ENCODE measurements around the gene PRDM9.

The PRDM9 gene

GRCh38 chr5:23528677-23529076 lies 21.3 kb downstream of the PRDM9 start:
- H3K27ac ChIP-seq, result no peak overlapping the region
- peaks cover 7% of the 10 kb centered on the region for H3K4me1 ChIP-seq (ENCODE audit: low read depth, poor library complexity, severe bottlenecking)
- no peak for TF ChIP-seq CTCF (conservative IDR thresholded peaks at IDR 0.05; ENCODE audit: low read depth, low read length)
- H4K20me1 ChIP-seq (ENCODE audit: insufficient read depth), result no peaks in the 10 kb centered on the region
- H3K4me3 ChIP-seq (IDR thresholded peaks at IDR 0.05; ENCODE audit: insufficient read depth, low read depth, low read length), result no peak overlapping the region
- no peak overlapping the region; the same call in 1 of the 2 replicates for H2AFZ ChIP-seq (ENCODE audit: low read depth)
- no peaks in the 10 kb centered on the region for H3K79me2 ChIP-seq (ENCODE audit: insufficient read depth, low read depth)
- no peak overlapping the region for H3K4me2 ChIP-seq
- no peak overlapping the region for H3K9ac ChIP-seq
- H3K27me3 ChIP-seq (ENCODE audit: insufficient read depth, low read depth), result no peaks in the 10 kb centered on the region
- H3K36me3 ChIP-seq (ENCODE audit: insufficient read depth), result no peaks in the 10 kb centered on the region

GRCh38 chr5:23530571-23530970 lies 23.2 kb downstream of the PRDM9 start:
- no peak overlapping the region for H3K27ac ChIP-seq
- no peak overlapping the region for H2AFZ ChIP-seq (ENCODE audit: low read depth)
- H3K4me1 ChIP-seq (ENCODE audit: low read depth, poor library complexity, severe bottlenecking), result peaks cover 7% of the 10 kb centered on the region
- H3K36me3 ChIP-seq (ENCODE audit: insufficient read depth), result no peaks in the 10 kb centered on the region
- H4K20me1 ChIP-seq (ENCODE audit: insufficient read depth), result no peaks in the 10 kb centered on the region
- no peak overlapping the region for H3K4me2 ChIP-seq
- H3K4me3 ChIP-seq (IDR thresholded peaks at IDR 0.05; ENCODE audit: insufficient read depth, low read depth, low read length), result no peak overlapping the region
- H3K79me2 ChIP-seq (ENCODE audit: insufficient read depth, low read depth), result no peaks in the 10 kb centered on the region
- no peak for TF ChIP-seq CTCF (conservative IDR thresholded peaks at IDR 0.05; ENCODE audit: low read depth, low read length)
- H3K27me3 ChIP-seq (ENCODE audit: insufficient read depth, low read depth), result no peaks in the 10 kb centered on the region
- no peak overlapping the region for H3K9ac ChIP-seq

DNA sequence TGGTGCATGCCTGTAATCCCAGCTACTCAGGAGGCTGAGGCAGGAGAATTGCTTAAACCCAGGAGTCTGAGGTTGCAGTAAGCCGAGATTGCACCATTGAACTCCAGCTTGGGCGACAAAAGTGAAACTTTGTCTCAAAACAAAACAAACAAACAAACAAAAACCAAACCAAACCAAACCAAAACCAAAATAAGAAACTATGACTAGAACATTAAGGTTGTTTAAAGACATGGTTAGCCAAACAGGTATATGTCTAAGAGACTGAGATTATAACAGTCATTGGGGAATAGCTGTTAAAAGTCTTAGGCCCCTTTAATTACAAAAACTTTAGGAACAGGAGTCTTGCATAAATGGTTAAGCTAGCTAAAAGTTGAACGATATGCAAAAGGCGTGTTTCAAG lies 63.6 kb downstream of the PRDM9 start:
- TF ChIP-seq CTCF (conservative IDR thresholded peaks at IDR 0.05; ENCODE audit: low read depth, low read length), result no peak

More for the DNA sequence above, 63.6 kb downstream of the PRDM9 start:
- Histone ChIP-seq H2AFZ (ENCODE audit: low read depth) (no peak overlapping the region), H3K27ac (no peak overlapping the region), H3K9ac (no peak overlapping the region), H3K4me3 (IDR thresholded peaks at IDR 0.05; ENCODE audit: insufficient read depth, low read depth, low read length) (no peak overlapping the region), H3K36me3 (ENCODE audit: insufficient read depth) (no peaks in the 10 kb centered on the region), H3K4me1 (ENCODE audit: low read depth, poor library complexity, severe bottlenecking) (no peaks in the 10 kb centered on the region), H3K4me2 (no peak overlapping the region), H4K20me1 (ENCODE audit: insufficient read depth) (no peaks in the 10 kb centered on the region), H3K79me2 (ENCODE audit: insufficient read depth, low read depth) (no peaks in the 10 kb centered on the region), H3K27me3 (ENCODE audit: insufficient read depth, low read depth) (no peaks in the 10 kb centered on the region)
